ENCODE results near the gene ARID3A.

Gene ARID3A

DNA sequence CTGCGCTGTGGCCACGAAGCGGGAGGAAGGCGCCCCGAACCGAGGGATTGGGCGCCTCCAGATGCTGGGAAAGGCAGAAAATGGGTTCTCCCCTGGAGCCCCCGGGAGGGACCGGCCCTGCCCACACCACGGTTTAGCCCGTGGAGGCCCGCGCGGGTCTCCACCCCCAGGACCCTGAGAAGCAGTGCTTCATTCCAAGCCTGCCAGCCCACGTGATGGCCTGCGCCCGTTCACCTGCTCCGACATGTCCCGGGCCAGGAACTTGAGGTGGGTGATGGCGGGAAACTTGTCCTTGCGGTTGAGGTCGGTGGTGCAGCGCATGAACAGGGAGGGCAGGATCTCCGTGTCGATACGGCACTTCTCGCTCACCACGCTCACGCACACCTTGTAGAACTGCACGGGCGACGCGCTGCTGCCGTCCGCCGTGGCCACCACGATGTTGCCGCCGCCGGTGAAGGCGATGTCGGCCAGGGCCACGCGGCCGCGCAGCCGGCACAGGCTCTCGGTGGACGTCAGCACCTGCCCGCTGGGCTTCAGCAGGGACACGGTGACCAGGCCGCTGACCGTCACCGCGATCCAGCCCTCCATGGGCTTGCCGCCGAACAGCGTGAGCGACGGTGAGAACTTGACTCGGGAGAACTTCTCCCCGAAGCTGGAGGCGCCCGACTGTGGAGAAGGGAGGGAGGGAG is 40.2 kb upstream of the ARID3A start:
- H3F3A ChIP-seq (ENCODE audit: low read depth) = no peaks in the 10 kb centered on the region
- no peak overlapping the region for H3K4me2 ChIP-seq (ENCODE audit: low read depth, low read length, poor library complexity, severe bottlenecking)
- no peaks in the 10 kb centered on the region for H3K9me3 ChIP-seq (ENCODE audit: insufficient read depth, low read depth, low read length)
- H3K4me3 ChIP-seq (ENCODE audit: low read length, poor library complexity, severe bottlenecking) = no peak overlapping the region
- H3K9me2 ChIP-seq (replicated peaks; ENCODE audit: low read depth, low read length) = no peaks in the 10 kb centered on the region
- H3K4me1 ChIP-seq (ENCODE audit: insufficient read depth, low read length, poor library complexity, severe bottlenecking) = no peaks in the 10 kb centered on the region
- no peak for TF ChIP-seq EZH2phosphoT487 (IDR thresholded peaks at IDR 0.05; ENCODE audit: borderline replicate concordance)
- TF ChIP-seq, protein P1, sequence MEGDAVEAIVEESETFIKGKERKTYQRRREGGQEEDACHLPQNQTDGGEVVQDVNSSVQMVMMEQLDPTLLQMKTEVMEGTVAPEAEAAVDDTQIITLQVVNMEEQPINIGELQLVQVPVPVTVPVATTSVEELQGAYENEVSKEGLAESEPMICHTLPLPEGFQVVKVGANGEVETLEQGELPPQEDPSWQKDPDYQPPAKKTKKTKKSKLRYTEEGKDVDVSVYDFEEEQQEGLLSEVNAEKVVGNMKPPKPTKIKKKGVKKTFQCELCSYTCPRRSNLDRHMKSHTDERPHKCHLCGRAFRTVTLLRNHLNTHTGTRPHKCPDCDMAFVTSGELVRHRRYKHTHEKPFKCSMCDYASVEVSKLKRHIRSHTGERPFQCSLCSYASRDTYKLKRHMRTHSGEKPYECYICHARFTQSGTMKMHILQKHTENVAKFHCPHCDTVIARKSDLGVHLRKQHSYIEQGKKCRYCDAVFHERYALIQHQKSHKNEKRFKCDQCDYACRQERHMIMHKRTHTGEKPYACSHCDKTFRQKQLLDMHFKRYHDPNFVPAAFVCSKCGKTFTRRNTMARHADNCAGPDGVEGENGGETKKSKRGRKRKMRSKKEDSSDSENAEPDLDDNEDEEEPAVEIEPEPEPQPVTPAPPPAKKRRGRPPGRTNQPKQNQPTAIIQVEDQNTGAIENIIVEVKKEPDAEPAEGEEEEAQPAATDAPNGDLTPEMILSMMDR (conservative IDR thresholded peaks at IDR 0.05; ENCODE audit: low read length) = no peak
- no peak overlapping the region for H2AFZ ChIP-seq (ENCODE audit: low read length)
- no peaks in the 10 kb centered on the region for H3K27me3 ChIP-seq (ENCODE audit: insufficient read depth, low read length, poor library complexity, severe bottlenecking)
- H3K9ac ChIP-seq (ENCODE audit: low read depth, low read length, poor library complexity, severe bottlenecking) = no peak overlapping the region
- H3K79me2 ChIP-seq (ENCODE audit: insufficient read depth, low read length) = no peaks in the 10 kb centered on the region
- H4K20me1 ChIP-seq (ENCODE audit: insufficient read depth, low read length, poor library complexity, severe bottlenecking) = no peaks in the 10 kb centered on the region
- peaks cover 2% of the 10 kb centered on the region; the same call in 1 of the 2 replicates for H3K36me3 ChIP-seq (ENCODE audit: insufficient read depth, low read length)

GRCh38 chr19:887072-887471 is 38.8 kb upstream of the ARID3A start:
- Histone ChIP-seq H3K4me2 (ENCODE audit: low read depth, low read length, poor library complexity, severe bottlenecking) (no peak overlapping the region), H3K79me2 (ENCODE audit: insufficient read depth, low read length) (peaks cover 9% of the 10 kb centered on the region; the same call in 1 of the 2 replicates), H3K9me3 (ENCODE audit: insufficient read depth, low read depth, low read length) (no peaks in the 10 kb centered on the region), H3F3A (ENCODE audit: low read depth) (no peaks in the 10 kb centered on the region), H3K27me3 (ENCODE audit: insufficient read depth, low read length, poor library complexity, severe bottlenecking) (no peaks in the 10 kb centered on the region), H2AFZ (ENCODE audit: low read length) (no peak overlapping the region), H4K20me1 (ENCODE audit: insufficient read depth, low read length, poor library complexity, severe bottlenecking) (peaks cover under 1% of the 10 kb centered on the region), H3K9ac (ENCODE audit: low read depth, low read length, poor library complexity, severe bottlenecking) (no peak overlapping the region), H3K4me1 (ENCODE audit: insufficient read depth, low read length, poor library complexity, severe bottlenecking) (no peaks in the 10 kb centered on the region), H3K9me2 (replicated peaks; ENCODE audit: low read depth, low read length) (no peaks in the 10 kb centered on the region), H3K4me3 (ENCODE audit: low read length, poor library complexity, severe bottlenecking) (no peak overlapping the region), H3K36me3 (ENCODE audit: insufficient read depth, low read length) (peaks cover 2% of the 10 kb centered on the region; the same call in 1 of the 2 replicates)
- TF ChIP-seq, protein P1 (conservative IDR thresholded peaks at IDR 0.05; ENCODE audit: low read length) = no peak
- TF ChIP-seq EZH2phosphoT487 (IDR thresholded peaks at IDR 0.05; ENCODE audit: borderline replicate concordance) = no peak

- H3K4me3 ChIP-seq (ENCODE audit: low read length, poor library complexity, severe bottlenecking) = no peak overlapping the region
Measured at GRCh38 chr19:887599-887998, 38.2 kb upstream of the ARID3A start.

More at GRCh38 chr19:887599-887998, 38.2 kb upstream of the ARID3A start:
- Histone ChIP-seq H2AFZ (ENCODE audit: low read length) (no peak overlapping the region), H3K9me3 (ENCODE audit: insufficient read depth, low read depth, low read length) (no peaks in the 10 kb centered on the region), H3K36me3 (ENCODE audit: insufficient read depth, low read length) (peaks cover 2% of the 10 kb centered on the region; the same call in 1 of the 2 replicates), H3K79me2 (ENCODE audit: insufficient read depth, low read length) (peaks cover 14% of the 10 kb centered on the region; the same call in 1 of the 2 replicates), H3K27me3 (ENCODE audit: insufficient read depth, low read length, poor library complexity, severe bottlenecking) (no peaks in the 10 kb centered on the region), H3K9me2 (replicated peaks; ENCODE audit: low read depth, low read length) (no peaks in the 10 kb centered on the region), H4K20me1 (ENCODE audit: insufficient read depth, low read length, poor library complexity, severe bottlenecking) (peaks cover 3% of the 10 kb centered on the region), H3K4me2 (ENCODE audit: low read depth, low read length, poor library complexity, severe bottlenecking) (no peak overlapping the region), H3K4me1 (ENCODE audit: insufficient read depth, low read length, poor library complexity, severe bottlenecking) (no peaks in the 10 kb centered on the region), H3F3A (ENCODE audit: low read depth) (no peaks in the 10 kb centered on the region), H3K9ac (ENCODE audit: low read depth, low read length, poor library complexity, severe bottlenecking) (no peak overlapping the region)
- no peak for TF ChIP-seq EZH2phosphoT487 (IDR thresholded peaks at IDR 0.05; ENCODE audit: borderline replicate concordance)
- TF ChIP-seq, protein P1 (conservative IDR thresholded peaks at IDR 0.05; ENCODE audit: low read length) = no peak

Data from Loucy (cell line).